ENCODE results near the gene UPK2.

UPK2 gene

DNA sequence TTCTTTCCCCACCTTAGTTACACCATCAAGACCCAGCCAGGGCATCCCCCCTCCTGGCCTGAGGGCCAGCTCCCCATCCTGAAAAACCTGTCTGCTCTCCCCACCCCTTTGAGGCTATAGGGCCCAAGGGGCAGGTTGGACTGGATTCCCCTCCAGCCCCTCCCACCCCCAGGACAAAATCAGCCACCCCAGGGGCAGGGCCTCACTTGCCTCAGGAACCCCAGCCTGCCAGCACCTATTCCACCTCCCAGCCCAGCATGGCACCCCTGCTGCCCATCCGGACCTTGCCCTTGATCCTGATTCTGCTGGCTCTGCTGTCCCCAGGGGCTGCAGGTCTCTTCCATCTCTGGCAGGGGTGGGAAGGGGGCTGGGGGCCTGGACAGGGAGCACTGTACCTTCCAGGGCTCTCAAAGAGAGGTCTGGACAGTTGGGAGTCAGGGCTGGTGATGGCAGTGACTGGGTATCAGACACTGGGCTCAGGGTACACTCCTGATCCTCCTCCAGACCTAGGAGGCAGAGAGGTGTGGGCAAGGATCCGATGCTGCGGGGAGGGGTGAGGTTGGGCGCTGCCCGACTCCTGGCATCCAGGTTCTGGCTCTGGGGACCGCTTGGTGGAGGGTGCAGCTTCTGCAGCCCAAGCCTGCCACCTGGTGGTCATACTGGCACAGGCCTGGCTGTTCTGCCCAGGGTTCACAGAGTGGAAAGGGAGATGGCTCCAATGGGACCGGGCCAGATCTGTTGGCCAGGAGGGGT lies at the start of gene UPK2:
Gene UPK2 (plus strand): TSS at position 205 of the 753 bp plus-strand sequence. CDS start 53 bp downstream, at position 258.
- DNase-seq, result peak; percentile 63 to 92

DNA sequence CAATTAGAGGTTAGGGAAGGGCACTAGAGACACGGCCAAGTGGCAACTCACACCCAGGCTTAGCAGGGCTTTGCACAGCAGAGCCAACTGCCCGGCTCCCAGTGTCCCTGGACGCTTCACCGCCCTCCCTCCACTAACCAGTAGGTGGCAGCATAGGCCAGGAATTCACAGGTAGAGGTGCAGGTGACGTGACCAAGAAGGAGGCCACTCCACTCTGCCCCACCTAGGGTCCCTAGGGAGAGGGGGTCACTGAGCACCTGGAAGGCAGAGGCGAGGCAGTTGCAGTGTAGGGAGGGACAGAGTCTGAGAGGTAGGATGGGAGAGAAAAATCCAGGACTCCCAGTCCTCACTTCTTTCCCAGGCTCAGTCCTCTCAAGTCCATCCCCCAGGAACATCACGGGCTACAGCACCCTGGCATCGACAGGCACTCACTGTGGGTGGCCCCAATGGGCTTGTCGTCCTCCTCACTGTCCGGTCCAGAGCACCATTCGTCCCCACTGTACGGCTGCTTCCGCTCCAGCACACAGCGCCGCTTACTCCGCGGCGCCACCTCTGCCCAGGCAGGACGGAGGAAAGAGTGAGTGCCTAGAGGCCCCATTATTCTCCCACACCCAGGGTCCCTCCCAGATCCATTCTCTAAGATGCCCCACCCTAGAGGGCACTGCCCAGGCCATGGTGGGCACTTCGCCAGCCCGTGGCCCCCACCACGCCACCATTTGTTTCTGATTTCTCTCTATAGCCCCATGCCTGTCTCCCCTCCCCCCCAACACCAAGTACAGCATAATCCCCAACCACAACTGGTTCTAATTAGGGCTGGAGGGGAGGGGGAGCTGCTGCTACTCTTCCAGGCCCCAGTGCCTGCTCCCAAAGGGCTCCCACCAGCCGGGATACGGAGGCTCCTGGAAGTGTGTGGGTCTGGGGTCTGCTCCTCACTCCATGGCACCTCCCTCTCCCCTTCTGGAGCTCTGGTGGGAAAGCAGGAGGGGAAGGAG lies 48.8 kb upstream of the UPK2 start:
- peak; percentile 62 to 97 for DNase-seq

DNA sequence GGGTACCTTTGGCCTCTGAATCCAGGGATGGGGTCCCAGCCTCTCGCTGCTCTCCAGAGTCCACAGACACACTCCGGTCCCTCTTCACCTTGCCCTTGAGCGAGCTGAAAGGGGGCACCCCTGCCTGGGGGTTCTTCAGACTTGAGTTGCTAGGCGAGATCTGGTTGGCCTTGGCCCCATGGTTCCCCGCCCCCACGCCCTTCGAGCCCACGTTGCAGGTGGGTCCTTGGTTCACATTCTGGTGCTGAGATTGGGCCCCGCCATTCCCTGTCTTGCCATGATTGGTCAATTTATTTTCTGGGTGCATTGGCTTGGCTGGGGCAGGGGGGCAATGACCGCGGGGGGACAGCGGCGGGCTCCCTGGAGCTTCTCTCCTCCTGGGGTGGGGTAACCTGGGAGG lies 47.8 kb upstream of the UPK2 start:
- no peak for DNase-seq

DNA sequence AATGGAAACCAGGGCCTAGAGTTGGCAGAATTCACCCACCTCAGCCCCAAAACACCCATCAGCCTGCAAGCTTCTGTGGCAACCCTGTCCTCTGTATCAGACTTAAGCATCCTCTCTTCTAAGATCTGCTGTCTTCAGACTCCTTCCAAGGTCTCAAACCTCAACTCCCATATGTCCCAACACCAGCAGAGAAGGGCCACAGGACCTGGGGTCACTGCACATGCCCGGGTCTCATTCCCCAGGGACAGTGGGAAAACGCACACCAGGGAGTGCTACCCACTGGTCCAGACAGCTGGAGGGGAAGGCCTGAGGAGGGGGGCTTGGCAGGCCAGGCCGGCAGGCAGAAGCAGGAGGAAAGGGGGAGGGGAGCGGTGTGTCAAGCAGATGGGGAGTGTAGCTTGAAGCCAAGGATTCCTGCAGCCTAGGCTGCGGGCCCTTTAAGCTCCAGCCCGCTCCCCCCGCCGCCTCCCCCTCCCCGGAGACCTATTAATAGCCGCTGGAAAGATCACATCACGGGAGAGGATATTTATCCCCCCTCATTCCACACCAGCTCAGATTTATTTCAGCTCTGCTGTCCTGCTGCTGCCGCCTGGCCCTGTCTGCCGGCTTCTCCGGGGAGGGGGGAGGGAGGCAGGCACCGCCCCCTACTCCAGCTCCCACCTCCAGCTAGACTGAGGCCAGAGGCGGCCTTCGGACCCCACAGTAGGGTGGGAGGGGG lies 47.0 kb upstream of the UPK2 start:
- DNase-seq, result no peak

DNA sequence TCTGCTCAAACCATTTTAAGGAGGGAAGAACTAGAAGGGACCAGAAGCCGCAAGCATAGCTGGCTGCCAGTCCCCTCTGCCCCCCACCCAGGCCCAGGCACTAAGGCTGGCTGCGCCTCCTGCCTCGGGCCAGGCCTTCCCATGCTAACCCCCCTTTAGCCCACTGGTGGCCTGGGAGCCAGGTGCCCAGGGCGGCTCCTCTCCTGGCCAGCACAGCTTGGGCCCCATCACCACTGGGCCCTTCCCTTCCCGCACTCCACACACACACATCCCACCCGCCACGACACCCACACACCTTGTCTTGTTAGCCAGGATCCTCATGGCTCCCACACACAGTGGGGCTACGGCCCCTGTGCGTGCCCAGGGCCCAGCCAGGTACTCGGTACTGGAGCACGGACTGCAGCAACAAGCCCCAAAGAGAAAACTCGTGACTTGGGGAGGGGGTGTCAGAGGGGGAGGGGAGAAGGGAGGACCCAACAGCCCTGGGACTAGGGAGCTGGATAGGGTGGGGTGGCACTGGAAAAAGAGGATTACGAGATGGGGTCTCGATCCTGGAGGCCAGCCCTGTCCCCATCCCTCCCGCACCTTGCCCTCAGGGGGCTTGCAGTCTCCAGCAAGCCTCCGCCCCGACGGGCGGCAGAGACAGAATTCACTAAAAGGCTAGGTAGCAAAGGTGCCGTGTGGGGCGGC lies 46.3 kb upstream of the UPK2 start:
- DNase-seq, result no peak

DNA sequence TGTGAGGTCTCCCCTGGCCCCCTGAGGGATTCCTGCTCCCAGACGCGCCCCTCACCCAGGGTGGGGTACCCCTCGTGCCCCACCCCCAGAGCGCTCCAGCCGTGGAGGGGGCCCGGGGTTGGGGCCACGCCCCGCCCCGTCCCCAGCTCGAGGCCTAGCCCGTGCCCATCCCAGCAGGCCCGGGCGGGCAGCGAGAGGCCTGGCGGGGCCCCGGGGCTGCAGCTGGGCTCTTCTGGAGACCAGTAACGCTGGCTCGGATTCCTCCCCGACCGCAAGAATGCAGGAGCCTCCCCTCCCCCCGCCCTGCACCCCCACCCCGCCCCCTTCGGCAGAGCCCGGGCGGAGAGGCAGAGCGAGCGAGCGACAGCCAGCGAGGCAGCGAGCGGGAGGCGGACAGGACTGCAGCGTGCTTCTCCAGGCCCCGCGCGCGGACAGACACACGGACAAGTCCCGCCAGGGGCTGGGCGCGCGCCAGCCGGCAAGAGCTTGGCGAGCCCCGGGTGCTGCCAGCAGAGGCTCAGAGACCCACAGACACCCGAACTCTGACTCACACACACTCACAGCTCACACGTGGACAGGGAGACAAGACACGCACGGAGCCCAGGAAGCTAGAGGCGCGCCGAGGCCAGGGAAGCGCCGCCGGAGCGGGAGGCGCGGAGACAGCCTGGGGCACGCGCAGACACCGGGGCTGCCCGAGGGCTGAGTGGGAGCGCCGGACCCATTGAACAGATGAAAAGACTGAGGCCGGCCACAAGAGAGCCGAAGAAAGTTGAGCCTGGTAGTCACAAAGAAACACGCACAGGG lies 45.6 kb upstream of the UPK2 start:
- no peak for DNase-seq

DNA sequence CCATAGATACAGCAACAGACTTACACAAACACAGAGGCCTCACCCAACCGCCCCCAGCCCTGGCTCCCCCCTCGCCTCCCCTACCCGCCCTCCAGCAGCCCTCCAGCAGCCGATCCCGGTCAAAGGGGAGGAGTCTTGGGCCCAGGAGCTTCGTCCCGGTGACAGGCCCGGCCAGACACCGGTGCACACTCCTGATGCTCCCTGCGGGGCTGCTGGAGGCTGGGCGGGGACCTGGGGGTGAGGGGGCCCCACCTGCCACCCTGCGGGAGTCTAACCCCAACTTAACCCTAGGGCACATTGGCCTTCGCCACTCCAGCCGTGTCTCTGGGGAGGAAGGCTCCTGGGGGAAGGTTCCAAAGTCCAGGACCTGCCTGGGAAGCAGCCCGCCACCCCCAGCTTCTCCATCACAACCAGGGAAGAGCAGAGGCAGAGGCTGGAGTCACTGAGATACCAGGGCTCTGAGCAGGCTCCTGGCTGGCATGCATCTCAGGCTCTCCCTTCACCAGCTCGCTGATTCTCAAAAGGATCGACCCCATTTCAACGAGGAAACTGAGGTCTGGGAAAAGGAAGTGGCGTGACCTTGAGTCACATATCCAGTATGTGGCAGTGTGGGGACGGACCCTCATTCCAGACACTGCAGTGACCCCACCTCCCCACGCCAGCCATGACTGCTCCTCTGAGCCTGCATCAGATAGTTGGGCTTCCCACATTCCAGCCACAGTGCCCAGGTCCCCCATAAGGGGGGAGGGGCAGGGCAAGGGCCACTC lies 44.8 kb upstream of the UPK2 start:
- no peak for DNase-seq

DNA sequence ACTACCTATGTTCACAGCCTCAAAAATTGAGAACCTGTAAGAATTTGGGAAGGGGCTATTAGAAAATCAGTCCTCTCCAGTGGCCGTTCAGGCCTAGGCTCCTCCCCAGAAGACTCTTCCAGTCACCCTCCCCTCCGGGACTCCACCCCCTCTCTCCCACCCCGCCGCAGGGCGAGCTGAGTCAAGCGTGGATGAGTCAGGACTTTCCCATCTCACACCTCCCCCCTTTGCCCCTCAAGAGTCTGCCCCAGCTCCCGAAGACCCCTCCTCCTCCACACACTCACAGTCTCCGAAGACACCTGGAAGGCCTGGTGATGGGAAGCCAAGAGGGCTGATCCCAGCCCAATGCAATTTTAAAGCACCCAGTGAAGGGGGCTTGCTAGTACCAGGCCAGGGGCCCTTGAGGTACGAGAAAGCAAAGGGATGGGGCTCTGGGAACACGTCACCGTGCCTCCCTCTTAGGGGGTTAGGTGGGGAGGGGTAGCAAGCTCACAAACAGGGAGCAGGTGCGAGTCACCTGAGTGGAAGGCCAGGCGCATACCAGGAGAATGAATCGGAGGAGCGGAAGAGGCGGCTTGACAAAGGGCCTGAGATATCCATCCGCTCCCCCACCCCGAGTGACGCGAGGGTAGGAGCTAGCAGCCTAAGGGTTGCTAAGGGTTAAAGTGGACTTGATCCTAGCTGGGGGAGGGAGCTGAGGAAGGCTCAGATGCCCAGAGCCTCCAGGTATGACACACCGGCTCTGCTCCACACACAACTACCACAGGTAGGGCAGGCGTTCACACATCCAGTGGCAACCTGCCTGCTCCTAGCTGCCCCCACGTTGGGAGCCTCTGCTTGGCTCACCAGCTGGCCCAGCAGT lies 44.0 kb upstream of the UPK2 start:
- peak; percentile 61 to 71 for DNase-seq

DNA sequence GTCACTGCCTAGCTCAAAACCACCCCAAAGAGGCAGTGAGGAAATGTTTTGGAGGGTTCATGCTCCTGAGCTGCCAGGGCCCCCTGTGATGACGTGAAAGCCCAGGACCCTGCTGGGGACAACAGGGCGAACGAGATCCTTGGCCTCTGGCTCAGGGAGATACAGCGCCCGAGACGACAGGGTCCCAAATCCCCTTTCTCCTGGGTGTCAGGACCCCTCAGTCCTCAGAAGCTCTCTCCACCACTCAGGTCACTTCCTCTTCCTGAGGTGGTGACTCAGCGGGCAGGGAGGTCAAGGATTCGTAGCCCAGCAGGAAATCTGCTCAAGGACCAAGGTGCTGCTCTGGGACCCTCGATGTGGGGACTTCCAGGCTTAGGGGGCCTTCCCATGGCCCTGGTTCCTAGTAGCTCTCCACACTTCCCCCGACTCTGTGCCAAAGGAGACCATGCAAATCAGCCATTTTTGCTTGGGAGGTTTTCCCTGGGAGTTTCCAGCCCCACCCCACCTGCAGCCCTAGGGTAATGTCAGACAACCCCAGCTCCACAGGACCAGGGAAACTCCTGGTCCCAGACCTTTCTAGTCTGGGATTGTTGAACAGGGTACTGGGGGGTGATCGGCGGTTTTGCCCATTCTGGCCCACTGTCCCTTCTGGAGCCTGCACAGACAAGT lies 43.2 kb upstream of the UPK2 start:
- peak; percentile 65 to 93 for DNase-seq

DNA sequence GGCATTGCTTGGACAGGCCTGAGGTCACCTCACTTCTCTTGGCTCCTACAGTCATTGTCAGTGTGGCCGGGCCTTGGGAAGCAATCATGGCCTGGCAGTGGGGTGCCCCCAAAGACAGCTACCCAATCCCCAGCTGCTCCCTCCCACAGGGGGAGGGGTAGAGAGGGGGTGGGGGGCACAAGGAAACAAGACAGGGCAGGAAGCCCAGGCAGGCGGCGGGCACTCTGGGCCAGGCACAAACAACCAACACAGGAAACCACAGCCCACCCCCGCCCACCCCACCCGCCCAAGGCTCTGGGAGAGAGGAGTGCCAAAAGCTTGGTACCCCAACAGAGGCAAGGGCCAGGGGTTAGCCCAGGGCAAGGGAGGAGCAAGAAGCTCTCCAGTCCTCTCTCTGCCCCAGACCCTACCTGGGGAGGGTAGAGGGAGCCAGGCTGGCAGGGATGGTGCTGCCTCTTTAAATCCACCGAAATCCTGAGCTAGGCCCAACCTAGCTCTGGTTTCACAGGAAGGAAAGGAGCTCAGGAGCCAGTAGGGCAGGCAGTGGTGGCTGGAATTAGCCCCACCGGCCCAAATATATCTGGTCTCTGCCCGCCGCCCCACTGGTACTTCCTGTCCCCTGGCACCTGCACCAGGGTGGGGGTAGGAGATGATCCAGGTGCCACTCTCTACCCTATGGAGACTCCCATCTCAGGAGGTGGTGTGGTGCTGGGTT lies 42.5 kb upstream of the UPK2 start:
- no peak for DNase-seq

DNA sequence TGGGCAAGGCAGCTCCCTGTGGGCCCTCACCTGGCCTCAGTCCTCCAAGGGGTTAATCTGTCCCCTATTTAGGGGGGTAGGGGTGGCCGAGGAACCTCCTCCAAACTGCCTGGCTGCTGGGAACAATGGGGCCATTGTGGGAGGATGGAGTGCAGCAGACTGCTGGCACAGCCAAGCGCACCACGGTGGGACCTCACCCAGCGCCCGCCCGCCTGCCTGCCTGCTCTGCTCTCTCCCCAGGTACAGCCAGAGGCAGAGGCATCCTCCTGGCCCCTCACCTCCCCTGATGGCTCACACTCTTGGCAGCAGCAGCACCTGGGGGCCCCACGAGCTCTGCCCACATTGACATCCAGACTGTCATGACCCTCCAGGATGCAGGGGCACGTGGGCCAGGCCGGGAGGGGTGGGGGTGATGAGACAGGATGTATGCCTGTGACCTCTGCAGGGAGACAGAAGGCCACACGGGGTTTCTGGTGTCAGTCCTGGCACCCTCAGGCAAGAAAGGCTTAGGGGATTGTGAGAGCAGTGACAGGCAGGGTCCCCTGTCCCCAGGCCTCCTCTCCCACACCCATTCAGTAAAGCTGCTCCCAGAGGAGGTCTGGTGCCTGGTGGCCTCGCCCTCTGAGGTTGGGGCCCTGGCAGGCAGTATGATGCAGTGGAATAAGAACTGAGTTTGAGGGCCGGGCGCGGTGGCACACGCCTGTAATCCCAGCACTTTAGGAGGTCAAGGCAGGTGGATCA lies 41.8 kb upstream of the UPK2 start:
- DNase-seq, result no peak

DNA sequence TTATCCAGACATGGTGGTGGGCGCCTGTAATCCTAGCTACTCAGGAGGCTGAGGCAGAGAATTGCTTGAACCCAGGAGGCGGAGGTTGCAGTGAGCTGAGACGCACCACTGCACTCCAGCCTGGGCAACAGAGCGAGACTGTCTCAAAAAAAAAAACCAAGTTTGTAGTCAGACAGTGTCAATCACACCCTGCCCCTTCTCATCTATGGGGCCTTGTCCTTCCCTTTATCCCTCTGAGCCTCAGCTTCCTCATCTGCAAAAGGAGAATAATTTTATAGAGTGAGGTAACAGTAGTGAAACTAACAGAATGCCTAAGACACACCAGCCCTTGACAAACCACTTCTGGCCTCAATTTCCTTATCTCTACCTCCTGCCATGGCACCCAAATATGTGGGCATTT lies 41.1 kb upstream of the UPK2 start:
- peak; percentile 48 to 55 for DNase-seq

DNA sequence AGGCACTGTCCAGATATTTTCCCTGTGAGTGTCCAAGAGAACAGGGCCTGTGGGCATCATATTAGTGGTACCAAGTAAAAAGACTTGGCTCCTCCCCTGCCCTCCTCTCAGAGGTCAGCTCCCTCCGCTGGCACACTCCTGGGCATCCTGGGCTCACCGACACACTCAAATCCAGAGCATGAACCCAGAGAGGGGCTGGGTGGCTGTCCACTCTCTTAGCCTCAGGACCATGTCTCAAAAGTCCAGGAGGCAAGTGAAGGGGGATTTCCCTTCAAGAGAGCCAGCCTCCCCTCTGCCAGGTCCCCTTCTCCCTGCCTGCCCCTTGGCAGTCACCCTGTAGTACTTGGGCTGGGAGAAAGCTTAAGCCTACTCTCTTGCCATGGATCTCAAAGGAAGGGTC lies 40.7 kb upstream of the UPK2 start:
- no peak for DNase-seq

DNA sequence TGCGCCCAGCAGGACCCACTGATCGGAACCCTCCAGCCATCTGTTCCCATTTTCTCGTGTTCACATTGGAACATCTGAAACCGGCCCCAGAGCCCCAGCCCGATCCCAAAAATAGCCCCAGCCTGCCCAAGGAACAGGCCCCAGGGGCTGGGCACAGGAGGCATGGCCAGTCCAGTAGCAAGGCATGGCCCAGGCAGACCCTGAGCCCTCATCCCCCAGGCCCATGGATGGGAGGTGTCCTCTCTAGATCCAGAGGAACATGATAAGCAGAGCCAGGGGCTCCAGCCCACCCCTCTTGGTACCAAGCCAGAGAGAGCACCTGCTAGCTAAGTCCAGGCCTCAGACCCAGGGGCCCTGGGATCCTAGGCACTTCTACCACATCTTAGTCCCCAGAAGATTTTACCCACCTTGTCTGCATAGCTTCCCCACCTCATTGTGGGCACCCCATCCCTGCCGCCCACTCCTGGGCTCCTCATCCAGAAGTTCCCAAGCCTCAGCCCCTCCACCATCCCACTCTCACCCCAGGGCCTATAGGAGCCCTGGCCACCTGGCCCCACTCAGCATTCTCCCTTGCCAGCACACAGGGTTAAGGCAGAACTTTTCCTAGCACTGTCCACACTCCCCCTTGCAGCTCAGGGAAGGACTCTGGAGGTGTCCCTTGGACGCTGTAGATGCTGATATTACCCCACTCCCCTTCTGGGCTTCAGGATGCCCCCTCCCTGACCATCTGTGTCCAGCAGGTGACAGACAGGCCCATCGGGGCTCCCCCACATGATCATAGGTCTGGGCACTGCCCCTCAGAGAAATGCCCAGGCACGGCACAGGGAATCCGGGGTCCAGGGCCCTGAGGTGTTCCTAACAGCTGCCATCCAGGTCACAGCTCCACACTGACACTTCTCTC lies 39.9 kb upstream of the UPK2 start:
- no peak for DNase-seq

DNA sequence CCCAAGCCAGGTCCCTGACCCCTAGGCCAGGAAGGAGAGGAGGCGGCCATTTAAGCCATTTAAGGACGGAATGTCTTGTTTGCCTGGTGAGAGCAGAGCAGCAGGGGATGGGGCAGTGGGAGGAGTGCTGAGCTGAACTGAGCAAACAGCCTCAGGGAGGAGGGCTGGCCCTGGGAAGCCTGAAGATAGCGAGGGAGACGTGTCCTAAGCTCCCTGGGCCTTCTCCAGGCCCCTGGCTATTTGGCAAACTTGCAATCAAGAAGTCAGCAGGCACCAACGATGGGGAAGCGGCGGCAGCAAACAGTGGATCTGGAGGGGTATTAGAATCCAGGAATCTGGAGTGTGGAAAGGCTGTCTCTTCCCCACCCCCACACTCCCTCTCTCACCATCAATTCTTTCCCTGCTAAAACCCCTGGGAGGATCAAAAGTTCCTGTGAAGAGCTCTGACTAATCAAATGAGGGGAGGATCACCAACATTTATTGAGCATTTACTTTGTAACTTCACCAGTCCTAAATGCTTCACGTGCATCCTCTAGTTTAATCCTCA lies 39.2 kb upstream of the UPK2 start:
- DNase-seq, result no peak

DNA sequence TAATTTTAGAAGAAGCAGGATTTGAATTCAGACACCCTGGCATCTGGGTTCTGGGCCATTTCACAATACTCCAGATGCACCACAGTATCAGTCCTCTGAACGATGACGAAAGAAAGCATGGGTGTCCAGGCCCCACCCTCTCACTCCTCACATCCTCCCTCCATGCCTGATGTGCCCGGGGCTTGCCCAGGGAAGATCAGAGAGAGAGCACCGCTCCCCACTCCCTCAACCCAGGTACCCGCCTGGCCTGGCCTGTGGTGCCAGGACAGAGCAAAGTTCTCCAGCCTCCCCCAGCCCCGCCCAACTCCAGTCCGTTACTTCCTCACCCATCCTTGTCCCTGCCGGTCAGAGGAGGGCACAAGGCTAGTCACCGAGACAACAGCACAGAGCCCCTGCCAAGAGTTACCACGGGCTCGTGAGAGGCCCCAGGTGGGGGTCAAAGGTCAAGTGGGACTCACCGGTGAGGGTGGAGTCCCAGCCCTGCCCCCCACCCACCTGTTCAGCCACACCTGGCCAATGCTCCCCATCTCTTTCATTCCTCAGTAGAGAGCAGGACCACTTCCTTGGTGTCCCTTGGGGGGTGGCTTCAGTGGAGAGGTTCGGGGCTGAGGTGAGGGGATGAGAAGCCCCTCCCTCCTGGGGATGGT lies 38.5 kb upstream of the UPK2 start:
- DNase-seq, result peak; percentile 74 to 86

Data from inflammatory macrophage treated with lipopolysaccharide for 1 hour (primary cell).